Posterior cingulate gyrus (tissue), 11 donors: ENCODE measurements around the gene KRTAP10-2.
A peak's percentile ranks its signal among the peaks of the same experiment; 100 is the strongest.
"Not testable (repeated sequence)": the region's sequence is repeated elsewhere in the genome, so short reads cannot be mapped to it uniquely, and the experiment has no call there.

Experiments used
- DNase-seq, 10 donors: peaks; one replicate each; pipeline versions ENCODE4 v3.0.0 to v3.0.0-alpha.2; 2020 to 2021; ENCODE audit warnings: mixed read lengths in 3 of 10
- intact Hi-C: fragments of 100-400 bp; cut with DNase I; formaldehyde crosslinking; loops from one replicate; pipeline ENCODE4 v1.15.1; 2023

The KRTAP10-2 gene

DNA sequence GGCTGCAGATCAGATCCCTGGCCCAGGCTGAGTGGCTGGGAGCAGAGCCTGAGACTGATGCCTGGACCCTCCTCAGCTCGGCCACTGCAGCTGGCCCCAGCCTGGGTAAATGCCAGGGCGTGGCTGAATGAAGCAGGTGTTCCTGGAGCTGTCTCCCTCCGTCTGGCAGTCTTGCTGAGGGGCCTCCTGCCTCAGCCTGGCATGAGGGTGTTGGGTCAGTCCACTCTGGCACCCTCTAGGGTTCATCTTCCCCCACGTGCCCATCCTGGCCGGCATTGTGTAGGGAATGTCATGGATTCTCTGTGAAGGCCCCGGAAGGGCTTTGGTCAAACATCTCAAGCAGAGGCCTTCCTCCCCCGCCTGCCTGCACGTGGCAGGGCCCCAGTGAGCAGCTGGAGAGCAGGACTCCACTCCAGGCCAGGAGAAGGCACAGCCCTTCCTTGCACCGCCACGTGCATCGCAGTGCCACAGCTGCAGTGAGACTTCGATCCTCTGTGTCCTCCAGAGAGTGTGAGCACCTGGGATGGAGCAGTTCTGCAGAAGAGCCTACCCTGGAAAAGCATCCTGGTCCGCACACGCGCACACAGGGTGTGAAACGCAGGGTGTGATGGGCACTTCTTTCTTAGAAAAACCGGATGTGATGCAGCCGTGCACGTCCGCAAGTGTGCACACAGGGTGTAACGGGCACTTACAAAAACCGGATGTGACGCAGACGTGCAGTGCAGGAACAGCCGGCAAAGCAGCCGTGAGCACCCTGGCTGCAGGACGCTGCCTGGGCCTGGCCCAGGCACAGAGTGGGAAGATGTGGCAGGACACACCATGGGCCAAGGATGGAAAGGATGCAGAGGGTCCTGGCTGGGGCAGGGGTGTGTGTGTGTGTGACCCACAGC lies 17.6 kb upstream of the KRTAP10-2 start:
- no peak for DNase-seq
- intact Hi-C loops = no loop called here

DNA sequence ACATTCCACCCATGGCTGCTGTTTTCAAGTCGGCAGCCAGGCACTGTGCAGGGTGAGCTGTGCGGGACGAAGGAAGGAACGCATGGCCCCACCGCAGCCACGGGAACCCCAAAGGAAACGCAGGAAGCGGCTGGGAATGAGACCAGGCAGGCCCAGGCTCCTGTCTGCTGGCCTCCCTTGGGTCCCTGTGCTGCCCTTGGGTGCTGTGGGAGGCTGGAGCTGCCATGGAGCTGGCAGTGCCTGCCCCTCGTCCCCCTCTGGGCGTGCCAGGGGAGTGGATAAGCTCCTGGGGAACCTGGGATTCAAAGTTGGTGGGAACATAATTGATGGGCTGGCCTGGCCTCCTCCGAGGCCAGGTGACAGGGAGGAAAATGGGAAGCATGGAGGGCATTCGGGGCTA lies 17.0 kb upstream of the KRTAP10-2 start:
- intact Hi-C loops = no loop called here
- DNase-seq = peak in 1 of 10 donors; percentile 20

DNA sequence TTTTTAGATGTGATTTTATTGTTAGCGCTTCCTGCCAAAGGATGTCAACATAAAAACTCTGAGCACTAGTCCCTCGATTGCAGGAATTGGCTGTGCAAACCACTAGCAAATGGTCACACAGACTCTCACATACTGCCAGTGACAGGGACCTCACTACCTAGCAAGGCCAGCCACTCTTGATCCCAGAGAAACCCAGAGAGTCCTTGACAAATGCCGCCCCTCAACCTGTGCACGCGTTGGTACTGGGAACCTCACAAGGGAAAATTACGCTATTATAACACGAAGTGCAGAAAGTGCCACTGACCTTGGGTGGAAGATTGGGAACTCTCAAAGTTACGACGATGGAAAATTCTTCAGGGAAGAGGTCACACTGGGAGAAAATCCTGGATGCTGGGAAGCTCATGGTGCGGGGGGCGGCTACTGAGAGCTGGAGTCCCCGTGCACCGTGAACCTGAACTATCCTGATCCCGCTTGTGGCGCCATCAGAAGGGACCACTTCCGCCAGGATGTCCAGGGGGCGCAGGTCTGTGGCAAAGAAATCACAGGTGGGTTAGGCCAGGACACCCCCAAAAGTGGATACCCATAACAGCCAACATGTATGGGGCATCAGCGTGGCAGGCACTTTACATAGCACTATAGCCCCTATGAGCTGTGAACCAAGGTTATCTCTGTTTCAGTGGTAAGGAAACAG lies 16.3 kb upstream of the KRTAP10-2 start:
- intact Hi-C loops = no loop called here

DNA sequence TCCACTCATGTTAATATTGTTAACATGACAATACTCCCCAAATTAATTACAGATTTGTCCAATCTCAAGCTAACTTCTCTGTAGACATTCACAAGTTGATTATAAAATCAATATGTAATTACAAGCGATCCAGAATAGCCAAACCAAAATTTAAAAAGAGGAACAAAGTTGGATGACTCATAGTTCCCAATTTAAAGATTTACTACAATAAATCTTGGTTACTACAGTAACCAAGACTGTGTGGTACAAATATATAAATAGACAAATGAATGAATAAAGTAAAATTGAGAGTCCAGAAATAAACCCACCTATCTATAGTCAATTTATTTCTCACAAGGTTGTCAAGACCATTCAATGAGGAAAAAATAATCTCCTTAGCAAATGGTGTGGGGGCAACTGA lies 15.1 kb upstream of the KRTAP10-2 start:
- DNase-seq = no peak
- intact Hi-C loops = no loop called here

More for the DNA sequence above, 16.3 kb upstream of the KRTAP10-2 start:
- DNase-seq = no peak

DNA sequence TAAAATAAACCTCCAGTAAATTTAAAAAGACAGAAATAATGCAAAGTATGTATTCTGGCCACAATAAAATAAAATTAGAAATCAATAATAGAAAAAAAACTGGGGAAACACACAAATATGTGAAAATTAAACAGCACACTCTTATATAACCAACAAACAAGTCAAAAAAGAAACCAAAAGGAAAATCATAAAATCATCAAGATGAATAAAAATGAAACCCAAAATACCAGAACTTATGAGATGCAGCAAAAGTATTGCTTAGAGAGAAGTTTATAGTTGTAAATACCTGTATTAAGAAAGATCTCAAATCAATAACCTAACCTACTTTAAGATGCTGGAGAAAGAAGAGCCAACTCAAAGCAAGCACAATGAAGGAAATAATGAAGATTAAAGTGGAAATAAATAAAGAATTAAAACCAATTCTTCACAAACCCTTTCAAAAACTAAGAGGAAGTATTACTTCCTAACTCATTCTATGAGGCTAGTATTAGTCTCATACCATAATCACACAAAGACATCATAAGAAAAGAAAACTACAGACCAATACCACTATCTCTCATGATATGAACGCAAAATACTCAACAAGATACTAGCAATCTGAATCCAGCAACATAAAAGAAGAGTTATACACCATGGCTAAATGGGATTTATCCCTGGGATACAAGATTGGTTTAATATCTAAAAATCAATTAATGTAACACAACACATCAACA lies 13.7 kb upstream of the KRTAP10-2 start:
- intact Hi-C loops = no loop called here
- no peak for DNase-seq

DNA sequence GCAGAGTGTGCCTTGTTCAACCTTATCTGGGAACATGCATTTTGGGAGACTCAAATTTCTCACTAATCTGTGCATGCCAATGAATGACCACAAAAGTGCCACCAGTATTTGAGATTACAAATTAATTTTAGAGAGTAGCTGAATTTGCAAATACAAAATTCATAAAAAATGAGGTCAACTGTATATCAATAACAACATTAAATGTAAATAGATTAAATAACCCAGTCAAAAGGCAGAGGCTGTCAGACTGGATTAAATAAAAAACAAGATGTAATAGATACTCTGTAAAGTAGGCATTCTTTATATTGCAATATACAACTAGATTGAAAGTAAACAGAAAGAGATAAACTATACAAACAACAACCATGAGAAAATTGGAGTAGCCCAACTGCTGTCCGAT lies 12.8 kb upstream of the KRTAP10-2 start:
- no peak for DNase-seq
- intact Hi-C loops = no loop called here

DNA sequence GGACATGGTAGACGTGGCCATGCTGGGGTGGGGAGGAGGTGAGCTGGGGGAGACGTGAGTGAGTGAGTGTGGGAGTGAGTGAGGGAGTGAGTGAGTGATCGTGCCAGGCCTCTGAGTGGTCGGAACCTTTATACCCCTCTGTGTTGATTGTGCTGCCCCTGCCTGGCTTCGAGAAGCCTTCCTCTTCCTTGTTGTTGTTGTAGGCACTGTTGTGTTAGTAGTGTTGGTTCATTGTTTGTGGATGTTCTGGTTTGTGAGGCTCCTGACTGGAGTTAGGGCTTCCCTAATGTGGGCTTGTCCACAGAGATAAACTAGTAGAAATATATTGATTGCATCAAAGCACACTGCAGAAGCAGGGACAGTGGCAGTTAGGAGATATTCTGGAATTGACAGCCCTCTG lies 7.4 kb upstream of the KRTAP10-2 start, which contains the start of gene KRTAP10-3:
TSS of gene KRTAP10-3 (minus strand) at position 101 of the 400 bp plus-strand sequence. CDS start at position 21, 80 bp downstream.
- intact Hi-C loops = no loop called here
- no peak for DNase-seq

DNA sequence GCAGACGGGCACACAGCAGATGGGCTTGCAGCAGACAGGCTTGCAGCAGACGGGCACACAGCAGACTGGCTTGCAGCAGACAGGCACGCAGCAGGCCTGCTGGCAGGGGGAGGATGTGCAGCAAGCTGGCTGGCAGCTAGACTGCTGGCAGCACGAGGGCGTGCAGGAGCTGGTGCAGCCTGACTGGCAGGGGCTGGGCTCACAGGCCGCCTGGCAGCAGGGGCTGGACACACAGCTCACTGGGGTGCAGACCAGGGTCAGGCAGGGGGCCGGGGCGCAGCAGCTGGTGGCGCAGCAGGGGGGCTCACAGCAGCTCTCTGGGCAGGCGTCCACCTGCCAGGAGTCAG lies 7.0 kb upstream of the KRTAP10-2 start:
- peak in 1 of 10 donors; percentile 73 for DNase-seq
- intact Hi-C loops = not testable (repeated sequence)

DNA sequence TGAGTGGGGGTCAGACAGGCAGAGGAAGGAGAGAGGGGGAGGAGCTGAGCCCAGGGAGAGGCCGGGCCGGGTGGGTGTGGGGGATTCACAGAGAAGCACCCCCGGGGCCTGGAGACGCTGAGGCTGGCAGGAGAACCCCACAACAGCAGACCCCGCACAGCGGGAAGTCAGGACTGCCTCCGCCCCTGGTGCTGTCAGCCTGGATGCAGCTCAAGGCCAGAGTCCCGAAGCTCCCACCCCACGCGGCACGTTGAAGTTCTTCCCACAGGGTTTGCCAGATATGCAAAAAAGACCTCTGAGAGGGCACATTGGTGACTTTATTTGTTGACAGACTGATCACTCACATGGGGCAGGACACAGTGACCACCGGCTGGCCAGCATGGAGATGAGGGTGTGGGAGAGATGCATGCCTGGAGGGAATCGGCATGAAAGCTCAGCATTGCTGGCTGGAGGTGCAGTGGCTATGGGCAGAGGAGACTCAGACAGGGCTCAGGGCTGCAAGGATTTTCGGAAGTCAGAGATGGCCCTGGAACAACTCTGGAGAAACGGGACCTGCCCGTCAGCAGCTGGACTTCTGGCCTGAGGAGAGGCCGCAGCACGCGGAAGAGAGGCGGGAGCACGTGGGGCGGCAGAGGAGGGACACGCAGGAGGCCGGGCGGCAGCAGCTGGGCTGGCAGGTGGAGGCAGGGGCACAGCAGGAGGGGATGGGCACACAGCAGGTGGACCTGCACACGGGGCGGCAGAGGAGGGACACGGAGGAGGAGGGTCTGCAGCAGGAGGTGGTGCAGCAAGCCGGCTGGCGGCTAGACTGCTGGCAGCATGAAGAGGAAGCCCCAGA lies 6.4 kb upstream of the KRTAP10-2 start:
- intact Hi-C loops = no loop called here
- peak in 1 of 10 donors; percentile 50 for DNase-seq

DNA sequence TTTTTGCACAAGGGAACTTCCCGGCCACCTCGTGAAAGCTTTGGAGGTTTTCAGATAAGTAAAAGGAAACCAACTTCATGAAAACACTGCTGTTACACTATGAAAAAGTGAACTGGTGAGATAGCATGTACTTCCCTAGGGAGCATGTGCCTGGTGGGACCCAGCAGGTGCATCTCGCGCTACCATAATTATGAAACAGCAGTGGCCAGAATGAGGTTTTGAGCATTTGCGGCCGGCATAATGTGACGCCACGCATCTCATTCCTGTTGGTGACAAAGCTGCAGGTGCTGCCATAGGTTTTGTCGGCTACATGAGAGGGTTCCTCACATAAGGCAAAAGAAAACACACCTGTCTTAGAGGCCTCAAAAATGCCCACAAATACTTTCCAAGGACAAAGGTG lies 5.6 kb upstream of the KRTAP10-2 start:
- DNase-seq = peak in 1 of 10 donors; percentile 31
- intact Hi-C loops = no loop called here

DNA sequence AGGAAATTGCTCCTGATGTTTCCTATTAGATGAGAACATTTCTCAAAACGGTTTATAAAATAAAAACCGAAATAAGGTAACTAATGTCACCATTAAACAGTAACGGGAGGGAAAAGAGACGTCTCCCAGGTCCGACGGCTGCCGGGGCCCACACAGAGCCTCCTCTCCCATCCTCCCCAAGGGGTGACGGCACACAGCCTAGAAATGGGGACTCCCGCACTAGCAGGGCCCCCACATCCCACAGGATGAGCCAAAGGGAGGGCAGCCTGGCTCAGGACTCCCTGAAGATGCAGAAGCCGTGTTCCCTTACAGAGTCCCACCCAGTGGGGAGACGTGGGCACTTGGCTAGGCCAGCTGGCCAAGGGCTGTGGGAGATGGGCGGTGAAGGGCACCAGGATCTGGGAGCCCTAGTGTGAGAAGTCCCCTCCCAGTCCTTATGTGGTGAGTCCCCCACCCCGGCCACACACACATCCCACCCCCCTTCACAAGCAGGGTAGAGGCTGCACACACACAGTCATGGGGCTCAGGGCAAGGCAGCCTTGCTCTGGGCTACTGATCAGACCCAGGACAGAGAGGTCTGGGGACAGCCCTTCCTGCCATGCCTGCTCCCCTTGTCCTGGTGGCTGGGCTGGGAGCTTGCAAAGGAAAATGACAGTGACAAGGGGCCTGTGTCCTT lies 4.0 kb upstream of the KRTAP10-2 start:
- peak in 1 of 10 donors; percentile 74 for DNase-seq
- intact Hi-C loops = no loop called here

DNA sequence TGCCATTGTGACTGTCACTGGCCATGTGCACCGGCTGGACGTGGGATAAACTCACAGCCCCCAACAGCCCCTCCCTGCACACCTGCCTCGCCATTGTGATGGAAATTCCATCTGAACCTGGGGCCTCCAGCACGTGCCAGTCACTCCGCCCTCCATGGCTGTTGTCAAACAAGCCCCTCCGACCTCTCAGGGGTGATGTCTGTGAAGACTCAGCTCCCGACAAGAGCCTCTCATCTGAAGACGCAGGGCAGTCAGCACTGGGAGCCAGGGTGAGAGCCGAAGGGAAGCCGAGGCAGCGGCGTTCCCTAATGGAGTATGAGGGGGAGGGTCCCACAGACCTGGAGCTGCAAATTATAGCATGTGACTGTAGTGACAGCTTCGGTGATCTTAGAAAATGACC lies 1.4 kb upstream of the KRTAP10-2 start:
- DNase-seq = peak in 1 of 10 donors; percentile 71
- intact Hi-C loops = no loop called here

DNA sequence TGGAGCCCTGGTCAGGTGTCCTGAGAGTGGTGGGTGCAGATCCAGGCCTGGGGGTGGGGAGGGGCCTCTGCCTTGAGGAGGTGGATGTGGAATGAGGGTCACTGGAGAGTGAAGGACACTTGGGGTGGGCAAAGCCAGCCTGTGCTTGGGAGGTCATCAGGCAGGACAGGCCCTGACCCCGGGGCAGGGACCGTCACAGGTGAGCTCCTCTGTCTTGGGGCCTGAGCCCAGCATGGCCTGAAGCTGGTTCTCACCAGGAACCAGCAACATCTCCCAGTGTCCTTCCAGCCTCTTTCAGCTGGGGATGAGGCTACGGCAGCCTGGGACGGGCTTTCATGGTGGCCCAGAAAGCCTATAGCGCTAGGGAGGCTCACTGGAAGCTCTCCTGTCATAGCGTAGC lies 831 bp upstream of the KRTAP10-2 start:
- DNase-seq = peak in 1 of 10 donors; percentile 58
- intact Hi-C loops = no loop called here

DNA sequence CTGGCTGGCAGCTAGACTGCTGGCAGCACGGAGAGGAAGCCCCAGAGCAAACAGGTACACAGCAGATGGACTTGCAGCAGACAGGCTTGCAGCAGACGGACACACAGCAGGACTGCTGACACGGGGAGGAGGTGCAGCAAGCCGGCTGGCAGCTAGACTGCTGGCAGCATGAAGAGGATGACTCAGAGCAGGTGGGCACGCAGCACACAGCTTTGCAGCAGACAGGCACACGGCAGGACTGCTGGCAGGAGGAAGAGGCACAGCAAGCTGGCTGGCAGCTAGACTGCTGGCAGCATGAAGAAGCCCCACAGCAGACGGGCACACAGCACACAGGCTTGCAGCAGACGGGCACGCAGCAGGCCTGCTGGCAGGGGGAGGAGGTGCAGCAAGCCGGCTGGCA lies 498 bp downstream of the KRTAP10-2 start:
- DNase-seq = peak in 4 of 10 donors; percentile 8 to 86 (median 77)
- intact Hi-C loops = no loop called here

DNA sequence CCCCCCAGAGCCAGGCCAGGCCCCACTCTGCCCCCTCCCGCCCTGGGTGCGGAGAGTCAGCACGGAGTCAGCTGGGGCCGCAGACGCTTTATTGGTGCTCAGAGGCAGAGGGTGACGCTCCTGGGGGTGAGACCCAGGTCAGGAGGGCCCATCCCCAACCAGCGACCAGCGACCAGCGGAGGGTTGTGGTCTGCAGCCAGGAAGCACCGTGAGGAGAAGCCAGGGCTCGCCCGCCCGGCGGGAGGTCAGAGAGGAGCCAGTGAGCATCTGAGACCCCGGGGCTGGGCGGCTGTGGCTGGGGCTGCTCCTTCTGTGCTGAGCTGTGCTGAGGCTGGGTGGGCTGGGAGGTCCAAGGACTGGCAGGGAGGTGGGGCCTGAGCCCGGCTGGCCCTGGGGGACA lies 1.0 kb downstream of the KRTAP10-2 start:
- peak in 4 of 10 donors; percentile 9 to 75 (median 62) for DNase-seq
- intact Hi-C loops = not testable (repeated sequence)

DNA sequence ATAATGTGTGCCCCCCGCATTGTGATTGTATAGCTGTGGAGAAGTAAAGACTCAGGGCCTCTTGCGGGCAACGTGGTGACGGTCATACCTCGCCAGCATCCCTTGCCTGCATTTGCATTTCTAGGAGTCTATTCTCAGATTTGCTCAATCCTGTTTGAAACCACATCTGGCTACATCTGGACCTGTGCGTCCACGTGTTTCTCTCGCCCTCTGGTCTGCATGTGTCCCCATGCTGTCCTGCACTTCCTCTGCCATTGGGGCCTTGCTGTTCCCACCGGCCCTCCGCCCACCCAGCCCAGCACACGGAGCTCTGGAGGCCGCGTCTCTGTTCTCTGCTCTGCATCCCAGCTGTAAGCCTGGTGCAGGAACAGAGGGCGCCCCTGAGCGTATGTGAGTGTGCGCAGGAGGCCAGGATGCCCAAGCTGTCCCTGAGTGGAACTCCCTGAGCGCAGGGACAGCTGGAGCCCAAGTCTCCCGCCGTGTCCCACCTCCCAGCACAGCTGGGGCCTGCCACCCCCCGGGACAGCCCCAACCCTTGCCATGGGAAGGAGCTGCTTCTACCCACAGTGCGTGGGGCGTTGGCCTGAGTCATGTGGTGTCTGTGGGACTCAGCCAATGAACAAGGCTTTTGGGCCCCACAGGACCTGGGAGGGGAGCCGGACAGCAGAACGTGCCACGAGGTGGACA lies 1.6 kb downstream of the KRTAP10-2 start:
- peak in 1 of 10 donors; percentile 80 for DNase-seq
- intact Hi-C loops = no loop called here

DNA sequence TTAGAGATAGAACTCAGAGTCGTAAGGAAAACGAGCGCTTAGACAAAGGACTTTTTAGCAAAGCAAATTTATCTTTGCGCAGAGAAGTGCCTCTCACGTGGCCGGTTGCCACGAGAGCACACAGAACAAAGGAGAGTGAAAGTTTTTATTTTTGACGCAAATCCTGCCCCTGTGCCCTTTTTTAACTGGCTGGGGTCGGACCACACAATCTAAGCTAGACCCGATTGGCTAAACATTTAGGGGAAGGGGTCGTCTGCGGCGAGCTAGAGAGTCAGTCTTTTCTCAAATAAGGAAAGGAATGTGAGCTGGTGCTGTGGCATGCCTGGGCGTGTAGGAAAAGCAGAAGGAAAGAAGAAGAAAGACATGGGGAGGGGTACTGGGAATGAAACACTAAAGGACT lies 2.4 kb downstream of the KRTAP10-2 start:
- DNase-seq = no peak
- intact Hi-C loops = no loop called here

DNA sequence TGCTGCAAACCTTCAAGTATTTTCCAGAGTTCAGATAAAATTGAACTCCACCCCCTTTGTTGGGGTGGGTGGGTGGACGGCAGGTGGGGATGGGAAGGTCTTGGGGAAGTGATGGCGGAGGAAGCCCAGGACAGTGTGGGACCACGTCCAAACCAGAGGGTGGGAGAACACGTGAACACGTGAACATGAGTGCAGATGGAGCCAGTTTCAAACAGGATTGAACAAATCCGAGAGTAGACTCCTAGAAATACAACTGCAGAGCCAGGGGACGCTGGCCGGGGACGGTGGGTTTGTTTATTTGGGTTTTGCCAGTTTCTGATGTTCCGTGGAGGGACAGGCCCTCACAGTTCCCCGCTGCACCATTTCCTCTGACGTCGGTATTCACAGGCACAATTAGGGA lies 2.9 kb downstream of the KRTAP10-2 start:
- intact Hi-C loops = no loop called here
- DNase-seq = no peak
